NCI-H2029 (cell line): Measurements from ENCODE around the gene GRM4.
"Not testable (repeated sequence)": the region's sequence is repeated elsewhere in the genome, so short reads cannot be mapped to it uniquely, and the experiment has no call there.

Experiments
- DNase-seq: peaks from one replicate; lab custom pipeline; 2025; lab: John Stamatoyannopoulos, UW

Gene GRM4

DNA sequence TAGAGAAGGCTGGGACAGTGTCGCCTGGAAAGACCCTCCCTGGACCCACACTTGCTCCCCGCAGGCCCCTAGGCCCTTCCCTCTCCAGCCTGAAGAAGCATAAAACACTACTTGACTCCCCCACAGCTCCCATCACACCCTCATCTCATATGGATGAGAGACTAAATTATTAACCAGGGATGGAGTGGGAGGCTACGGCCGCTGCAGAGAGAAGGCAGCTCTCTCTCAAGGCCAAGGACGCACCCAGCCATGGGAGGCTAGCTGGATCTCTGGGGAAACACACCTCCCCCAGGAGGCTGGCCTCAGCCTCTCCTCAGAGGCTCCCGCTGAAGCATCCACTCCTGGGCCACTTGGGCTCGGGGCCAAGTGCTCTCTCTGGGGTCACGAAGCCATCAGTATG is 102.5 kb downstream of the GRM4 start:
- DNase-seq: no peak

DNA sequence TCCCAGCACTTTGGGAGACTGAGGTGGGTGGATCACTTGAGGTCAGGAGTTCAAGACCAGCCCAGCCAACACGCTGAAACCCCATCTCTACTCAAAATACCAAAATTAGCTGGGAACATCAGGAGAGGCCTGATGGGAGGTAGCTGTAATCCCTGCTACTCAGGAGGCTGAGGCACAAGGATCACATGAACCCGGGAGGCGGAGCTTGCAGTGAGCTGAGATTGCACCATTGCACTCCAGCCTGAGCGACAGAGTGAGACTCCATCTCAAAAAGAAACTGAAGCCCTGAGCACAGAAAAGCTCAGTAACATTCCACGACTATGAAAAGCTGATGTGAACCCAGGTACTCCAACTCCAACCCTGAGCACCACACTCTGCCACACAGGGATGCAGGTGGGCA is 103.9 kb downstream of the GRM4 start:
- DNase-seq: not testable (repeated sequence)

DNA sequence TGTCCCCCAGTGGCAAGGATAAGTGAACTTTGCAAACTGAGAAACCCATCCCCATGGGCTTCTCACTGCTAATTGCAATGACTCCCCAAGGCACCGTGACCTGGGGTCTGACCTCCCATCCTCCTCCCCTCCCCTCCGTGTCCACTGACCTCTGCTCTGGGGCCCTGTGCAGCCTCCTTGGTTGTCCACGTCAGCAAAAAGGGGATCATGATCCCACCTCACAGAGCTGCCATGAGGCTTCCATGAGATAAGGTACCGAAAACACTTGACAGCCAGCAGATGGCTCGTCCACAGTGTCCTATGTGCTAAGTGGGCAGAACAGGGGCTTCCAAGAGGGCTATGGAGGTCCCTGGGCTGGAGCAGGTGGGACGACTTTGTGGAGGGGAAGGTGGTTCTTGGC is 104.5 kb downstream of the GRM4 start:
- no peak for DNase-seq

DNA sequence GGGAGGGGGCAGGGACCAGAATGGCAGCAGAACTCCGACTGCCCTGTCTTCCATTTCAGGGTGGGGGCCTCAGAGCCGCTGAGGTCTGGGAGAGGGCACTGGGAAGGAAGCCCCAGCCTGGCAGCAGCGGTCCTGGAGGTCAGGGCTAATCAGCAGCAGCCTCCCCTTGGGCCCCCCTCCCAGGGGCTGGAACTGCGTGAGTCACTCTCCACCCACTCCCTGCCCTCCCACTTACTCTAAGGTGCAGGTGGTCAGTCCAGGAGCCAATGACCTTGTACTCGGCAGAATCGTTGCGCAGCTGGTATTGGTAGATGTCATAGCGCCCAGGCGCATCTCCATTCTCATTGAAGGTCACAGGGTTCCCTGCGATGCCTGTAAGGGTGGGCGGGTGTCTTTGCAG is 105.9 kb downstream of the GRM4 start:
- DNase-seq: no peak

DNA sequence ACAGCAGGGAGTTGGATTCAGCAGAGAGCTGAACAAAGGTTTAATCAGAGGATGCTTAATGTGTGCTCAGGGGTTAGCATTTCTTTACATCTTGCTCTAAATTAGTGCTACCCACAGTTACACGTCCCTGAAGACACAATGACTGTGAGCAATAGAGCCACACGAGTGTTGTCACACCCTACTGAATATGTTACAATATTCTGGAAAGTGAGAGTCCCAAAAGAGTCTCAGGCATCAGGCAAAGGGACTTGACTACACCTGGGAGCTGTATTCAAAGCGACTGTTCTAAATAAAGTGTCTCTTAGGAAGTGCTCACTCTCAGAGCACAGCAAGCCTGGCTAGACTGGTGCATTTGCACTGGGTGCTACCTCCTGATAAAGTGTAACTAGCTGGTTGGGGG is 108.7 kb downstream of the GRM4 start:
- no peak for DNase-seq

DNA sequence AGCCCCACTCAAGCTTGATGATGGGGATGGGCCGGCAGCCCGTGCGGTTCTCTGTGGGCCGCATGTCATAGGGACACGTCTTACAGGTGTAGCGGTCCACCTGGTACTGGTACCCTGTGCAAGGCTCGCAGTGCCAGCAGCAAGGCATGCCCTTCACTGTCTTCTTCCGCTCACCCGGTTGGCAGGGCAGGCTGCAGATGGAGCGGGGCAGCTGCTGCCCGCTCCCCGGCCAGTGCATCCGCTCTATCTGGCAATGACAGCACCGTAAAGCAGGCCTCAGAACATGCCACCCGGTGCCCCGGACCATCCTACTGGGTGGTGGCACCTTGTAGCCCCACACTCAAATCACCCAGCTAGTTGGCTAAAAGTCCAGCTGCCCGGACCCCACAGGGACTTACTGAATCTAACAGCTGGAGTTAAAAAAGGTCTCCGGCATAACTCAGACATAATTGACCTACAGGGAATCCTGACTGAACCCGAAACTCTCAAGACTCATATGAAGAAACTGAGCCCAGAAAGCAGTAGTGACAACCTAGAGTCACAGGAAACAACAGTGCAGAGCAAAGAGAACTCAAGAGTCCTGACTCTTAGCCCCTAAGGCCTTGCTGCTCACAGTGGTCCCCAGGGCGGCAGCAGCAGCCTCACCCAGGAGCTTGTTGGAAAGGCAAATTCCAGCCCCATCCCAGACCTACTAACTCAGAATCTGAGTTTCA is 109.4 kb downstream of the GRM4 start:
- no peak for DNase-seq

DNA sequence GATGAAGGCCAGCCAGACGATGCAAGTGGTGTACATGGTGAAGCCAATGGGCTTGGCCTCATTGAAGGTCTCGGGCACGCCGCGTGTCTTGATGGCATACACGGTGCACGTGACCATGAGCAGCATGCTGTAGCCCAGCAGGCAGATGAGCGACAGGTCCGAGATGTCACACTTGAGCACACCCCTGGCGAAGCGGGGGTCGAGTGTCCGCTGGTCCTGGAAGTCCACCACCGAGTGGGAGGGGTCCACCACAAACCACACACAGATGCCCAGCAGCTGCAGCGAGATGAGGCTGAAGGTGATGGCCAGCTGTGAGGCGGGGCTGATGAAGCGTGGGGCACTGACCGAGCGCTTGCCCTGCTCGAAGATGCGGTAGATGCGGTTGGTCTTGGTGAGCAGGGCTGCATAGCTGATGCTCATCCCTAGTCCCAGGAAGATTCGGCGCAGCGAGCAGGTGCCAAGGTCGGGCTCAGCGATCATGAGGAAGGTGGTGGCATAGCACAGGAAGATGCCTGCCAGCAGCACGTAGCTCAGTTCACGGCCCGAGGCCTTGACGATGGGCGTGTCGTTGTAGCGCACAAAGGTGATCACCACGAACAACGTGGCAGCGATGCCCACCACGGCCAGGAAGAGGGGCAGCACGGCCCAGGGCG is 110.1 kb downstream of the GRM4 start:
- no peak for DNase-seq

DNA sequence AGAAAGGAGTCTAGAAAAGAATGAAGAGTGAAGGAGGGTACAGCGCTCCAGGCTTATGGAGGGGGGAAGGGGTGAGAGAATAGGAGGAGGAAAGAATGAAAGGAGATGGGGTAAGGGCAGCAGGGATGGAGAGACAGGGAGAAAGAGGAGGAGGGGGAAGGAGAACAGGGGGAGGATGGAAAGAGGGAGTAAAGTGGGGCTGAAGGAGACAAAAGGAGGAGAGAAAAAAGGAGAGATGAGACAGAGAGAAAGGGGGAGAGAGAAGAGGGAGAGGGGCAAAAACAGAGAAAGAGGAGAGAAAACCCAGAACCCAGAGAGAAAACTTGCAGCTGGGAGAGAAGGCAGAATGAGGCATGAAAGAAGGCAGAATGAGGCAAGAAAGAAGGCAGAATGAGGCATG is 110.7 kb downstream of the GRM4 start:
- DNase-seq: no peak

DNA sequence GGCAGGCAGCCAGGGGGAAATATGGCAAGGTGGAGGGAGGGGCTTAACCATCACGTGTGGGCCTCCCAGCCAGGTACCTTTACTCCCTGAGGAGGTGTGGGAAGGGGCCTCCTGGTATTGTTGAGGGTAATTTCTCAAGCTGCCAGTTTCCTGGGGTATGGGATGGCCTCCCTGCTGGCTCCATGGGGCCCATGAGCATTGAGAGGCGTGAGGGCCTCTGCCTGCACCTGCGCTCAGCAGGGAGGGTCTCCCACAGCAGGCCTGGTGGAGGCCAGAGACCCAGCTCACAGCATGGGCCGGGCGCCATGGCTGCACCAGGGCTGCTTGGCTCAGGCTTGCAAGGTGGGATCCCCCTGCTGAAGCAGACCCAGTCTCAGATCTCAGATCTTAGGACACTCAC is 113.0 kb downstream of the GRM4 start:
- DNase-seq: no peak

DNA sequence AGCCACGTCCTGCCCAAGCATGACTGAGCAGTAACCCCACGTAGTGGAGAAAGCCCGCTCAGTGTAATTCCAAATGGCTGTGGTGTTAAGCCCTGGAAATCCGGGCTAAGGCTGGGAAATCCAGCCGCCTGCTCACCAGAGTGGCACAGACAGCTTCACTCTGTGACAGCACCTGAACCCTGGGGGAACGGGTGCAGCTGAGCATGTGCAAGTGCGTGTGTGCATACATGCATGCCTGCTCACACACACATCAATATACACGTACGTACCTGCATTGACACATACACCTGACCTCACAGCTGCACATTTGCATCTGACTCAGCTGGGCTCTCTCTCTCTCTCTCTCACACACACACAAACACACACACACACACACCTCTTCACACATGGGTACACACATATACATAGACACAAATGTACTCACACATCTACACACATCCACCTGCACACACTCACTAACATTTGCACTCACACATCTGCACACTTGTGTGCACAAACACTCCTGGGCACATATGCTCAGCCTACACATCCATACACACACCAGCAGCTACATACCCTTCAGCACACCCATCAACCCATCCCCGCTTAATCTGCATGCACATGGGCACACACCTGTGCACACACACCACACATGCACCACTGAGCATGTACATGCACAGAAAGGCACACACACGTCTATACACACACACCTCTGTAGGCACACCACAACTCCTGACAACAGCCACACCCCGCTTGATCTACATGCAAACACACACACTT is 114.1 kb downstream of the GRM4 start:
- DNase-seq: no peak

DNA sequence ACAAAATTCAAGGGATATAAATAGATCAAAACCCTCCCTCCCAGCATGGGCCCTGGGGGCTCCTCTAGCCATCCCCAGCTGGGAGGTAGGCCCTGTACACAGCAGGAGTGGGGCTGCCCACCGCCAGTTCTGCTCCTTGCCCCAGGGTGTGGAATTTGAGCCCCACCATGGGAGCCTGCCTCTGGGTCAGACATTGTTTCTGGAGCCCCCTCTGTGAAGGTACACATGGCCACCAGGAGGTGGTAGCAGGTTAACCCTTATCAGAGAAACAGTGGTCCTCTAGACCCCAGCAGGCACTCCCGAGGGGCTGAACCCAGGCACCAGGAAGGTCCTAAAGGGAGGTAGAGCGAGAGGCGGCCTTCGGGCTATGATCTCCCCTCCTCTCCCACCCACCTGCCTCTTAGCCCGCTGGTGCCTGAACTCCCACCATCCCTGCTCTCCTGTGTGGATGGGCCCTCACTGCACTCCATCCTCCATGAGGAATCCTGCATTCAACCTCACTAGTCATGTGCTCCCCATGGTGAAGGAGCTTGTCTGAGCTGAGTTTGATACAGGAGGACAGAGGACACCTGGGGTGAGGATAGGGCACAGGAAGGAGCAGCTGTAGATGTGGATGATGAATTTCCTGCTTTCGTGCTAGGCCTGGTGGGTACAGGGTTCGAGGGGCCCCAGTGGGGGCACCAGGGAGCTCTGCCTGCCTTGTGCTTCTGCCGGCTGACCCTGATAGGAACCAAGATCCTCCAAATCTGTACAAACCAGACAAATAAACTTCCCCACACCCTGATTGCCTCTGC is 114.9 kb downstream of the GRM4 start:
- no peak for DNase-seq

DNA sequence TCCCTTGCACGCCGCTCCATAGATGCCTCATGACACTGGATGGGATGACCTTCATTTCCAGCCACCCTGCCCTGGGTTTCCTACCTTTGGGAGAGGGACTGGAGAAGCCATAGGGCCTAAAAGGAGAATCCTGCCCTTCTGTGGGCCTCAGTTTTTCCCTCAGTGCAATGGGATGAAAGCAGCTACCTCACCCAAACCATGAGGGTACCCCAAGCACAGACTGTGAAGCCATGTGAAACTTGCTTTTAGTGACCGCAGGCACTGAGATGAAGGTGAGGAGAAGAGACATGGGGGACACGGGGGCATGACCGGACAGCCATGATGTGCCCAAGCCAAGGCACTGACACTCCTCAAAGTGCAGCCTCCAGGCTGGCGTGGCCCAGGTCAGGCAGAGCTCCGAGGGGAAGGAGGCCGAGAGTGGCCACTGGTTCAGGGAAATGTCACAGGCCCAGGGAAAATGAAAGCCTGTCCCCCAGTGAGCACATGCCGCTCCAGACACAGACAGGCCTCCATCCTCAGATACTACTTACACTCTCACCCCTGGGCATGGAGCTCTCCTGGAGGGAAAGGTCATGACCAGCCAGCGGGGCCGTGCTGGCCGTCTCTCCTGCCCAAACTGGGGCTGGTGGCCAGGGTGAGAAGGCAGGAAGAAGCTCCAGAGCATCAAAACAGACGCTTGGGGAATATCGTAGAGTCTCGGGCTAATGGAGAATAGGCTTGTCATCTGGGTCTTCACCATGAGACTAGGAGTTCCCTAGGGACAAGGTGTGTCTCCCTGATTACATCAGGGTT is 116.2 kb downstream of the GRM4 start:
- no peak for DNase-seq

DNA sequence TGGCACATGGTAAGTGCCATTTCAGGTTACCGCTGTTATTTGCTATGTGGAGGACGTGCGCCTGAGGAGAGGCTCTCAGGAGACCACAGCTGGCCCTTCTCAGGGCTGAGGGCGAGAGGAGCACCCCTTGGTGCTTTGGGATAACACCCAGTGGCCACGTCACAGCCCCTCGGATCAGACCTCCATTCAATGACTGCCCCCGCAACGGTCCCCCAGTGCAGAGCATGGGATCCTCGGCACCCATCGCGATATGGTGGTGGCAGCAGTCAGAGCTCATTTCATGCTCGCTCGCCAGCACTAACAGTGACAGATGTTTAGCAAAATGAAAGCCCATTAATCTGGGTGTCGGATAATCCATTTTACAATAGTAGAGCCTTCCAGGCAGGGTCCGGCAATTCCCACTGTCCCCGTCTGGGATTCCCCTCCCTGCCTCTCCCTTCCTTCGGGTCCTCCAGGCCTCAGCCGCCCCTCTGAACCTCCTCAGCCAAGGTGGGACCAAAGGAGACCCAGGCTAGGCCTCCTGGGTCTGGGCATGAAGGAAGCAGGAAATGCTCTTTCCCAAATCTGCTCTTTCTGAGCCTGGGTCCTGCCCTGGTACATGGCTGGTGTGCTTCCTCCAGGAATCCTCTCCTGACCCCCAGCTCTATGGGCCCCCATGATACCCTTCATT is 117.1 kb downstream of the GRM4 start:
- no peak for DNase-seq

DNA sequence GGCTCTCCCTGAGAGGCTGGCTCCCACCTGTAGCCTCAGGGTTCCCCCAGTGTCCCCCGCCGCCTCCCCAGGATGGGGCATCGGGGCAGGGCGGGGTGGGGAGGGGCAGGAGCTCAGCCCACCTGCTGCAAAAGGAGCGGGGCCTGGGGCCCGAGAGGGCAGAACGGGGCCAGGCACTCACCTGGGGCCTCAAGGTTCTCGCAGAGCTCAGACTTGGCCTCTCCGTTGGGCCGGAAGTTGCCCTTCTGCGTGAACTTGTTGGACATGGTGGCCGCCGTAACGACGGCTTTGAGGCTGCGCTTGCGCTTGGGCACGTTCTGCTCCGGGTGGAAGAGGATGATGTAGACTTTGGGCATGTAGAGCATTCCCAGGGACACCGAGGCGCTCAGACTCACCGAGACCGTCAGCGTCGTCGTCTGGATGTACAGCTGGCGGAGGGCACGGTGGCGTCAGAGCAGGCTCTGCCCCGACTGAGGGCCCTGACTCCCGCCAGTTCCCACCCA is 117.9 kb downstream of the GRM4 start:
- DNase-seq: no peak

DNA sequence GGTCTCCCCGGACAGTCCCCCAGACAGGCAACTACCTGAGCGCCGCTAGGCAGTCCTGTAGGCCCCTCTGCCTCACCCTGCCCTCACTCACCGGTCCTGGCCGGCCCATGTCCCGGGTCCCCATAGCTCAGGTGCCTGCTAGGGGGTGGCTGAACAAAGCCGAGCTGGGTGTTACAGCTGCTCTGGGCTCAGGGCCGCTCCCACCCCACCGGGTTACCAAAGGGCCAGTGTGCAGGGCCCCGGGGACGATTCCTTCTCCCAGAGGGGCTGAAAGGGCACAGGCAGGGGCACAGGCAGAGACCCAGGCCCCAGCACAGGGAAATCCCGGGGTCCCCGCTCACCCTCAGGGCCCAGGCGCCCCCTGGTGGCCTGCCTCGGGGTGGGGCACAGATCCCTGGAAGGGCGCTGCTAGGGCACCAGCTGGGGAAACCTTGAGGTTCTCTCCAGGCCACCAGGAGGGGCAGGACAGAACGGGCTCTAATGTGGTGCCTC is 118.4 kb downstream of the GRM4 start:
- no peak for DNase-seq

DNA sequence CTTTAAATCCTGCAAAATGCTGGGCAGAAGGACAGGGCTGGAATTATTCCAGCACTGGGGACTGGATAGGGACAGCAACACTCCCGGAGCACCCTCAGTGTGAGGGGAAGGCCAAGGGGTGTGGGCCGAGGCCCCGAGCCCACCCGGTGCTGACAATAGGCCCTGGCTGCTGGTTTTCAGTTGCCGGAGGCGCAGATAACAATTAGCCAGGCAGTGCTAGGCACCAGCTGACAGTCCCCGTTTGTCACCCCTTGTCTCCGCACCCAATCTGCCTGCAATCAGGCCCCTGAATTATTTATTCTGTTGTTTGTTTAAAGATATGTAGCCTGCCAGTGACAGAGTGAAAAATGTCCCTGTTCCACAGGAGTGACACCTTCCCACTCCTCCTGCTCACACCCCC is 120.0 kb downstream of the GRM4 start:
- DNase-seq: no peak

DNA sequence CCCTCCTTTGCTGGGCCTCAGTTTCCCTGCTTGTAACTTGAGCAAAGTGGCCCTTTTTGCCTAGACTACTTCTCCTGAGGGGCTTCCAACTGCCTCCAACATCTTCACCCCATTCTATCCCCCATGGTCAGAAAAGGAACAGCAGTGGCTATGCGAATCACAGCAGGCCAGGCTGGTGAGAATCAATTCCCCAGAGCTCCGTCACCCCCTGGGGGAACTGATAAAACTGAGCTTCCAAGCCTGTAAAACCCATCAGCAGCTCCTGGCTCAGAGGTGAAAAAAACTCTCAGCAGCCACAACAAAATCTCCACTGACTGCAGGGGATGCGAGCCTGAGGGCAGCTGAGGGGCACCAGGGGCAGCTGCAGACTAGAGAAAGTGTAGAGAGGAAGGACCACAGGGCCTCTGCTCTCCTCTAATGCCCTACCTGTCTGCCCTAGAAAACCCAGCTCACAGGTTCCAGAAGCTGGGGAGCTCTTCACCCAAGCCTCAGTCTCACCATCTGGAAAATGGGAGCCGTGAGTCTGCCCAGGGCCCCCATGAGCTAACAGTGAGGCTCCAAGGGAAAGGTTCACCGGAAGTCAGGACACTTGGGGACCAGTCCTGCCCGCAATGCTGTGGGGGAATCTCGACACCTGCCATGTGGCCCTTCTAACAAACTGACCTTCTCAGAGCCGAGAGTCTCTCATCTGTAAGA is 120.6 kb downstream of the GRM4 start:
- DNase-seq: no peak

DNA sequence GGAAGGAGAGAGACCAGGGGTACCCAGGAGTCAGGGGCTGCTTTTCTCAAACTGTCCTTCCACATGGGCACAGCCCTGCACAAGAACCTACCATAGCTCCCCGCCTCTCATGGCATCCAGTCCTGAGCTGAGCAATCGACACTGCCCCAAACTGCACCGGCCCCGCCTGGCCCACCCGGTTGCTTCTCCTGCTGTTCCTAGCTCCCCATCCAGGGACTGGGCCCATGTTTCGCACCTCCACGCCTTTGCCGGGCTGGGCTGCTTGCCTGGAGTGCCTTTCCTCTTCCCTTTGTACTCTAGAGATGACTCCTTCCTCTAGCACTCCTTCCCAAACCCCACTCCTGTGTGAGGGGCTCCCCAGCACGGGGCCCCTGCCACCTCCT is 123.0 kb downstream of the GRM4 start:
- DNase-seq: no peak

DNA sequence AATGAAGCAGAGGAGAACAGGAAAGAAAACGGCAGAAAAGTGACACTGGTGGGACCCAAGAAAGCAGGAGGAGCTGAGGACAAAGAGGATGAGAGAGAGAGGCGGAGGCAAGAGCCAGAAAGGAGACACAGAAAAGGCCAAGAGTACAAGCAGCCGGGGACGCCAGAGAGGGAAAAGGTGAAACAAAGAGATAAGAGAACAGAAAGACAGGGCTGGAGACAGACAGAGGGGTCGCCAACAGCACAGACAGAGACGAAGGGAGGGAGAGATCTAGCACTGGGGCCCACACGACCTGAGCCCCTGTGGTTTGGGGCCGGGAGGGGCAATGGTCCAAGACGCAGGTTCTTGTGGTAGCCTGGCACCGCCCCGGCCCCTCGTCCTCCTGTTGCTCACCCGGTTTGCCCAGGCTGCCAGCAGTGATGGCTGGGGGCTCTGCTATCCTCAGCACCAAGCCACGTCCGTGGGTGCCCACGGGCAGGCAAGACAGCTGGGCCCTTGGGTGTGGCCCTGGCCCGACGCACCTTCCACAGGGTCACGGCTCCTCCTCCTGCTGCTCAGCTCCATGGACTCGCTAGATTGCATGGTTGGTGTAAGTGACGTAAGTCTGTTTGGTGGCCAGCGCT is 123.5 kb downstream of the GRM4 start:
- no peak for DNase-seq
